Mesothelial cell of epicardium (in vitro differentiated cells): Measurements from ENCODE around the gene WDR72. TPM values are rescaled to one million over a fixed set of nuclear protein-coding genes. Genes with fewer than 3 reads are reported as not detected.
A peak's percentile ranks its signal among the peaks of the same experiment; 100 is the strongest.

Experiments
- DNase-seq, 2 experiments: peaks; one replicate each; pipeline ENCODE4 v3.0.0; 2021; ENCODE audit warnings: low spot score in 2 of 2; ENCODE audit not compliant: unreplicated experiment in 2 of 2
- H3K27ac Mint-ChIP-seq: 2 replicates; pipeline ENCODE4 v1.8.0; 2021; ENCODE audit warnings: mixed read lengths
- H3K27me3 Mint-ChIP-seq: 2 replicates; pipeline ENCODE4 v1.8.0; 2021; ENCODE audit warnings: low read depth, mixed read lengths
- H3K36me3 Mint-ChIP-seq: 2 replicates; pipeline ENCODE4 v1.8.0; 2021; ENCODE audit warnings: mixed read lengths
- H3K4me1 Mint-ChIP-seq: 2 replicates; pipeline ENCODE4 v1.8.0; 2021; ENCODE audit warnings: mixed read lengths
- H3K4me3 Mint-ChIP-seq: 2 replicates; pipeline ENCODE4 v1.8.0; 2021; ENCODE audit warnings: mild to moderate bottlenecking, moderate library complexity, mixed read lengths
- H3K9me3 Mint-ChIP-seq: 2 replicates; pipeline ENCODE4 v1.8.0; 2021; ENCODE audit warnings: mixed read lengths
- CTCF ChIP-seq: fragments of 200-600 bp; sonication (generic); IDR thresholded peaks from one replicate; pipeline ENCODE4 v1.5.0; 2021; ENCODE audit warnings: antibody characterized with exemption; ENCODE audit not compliant: unreplicated experiment
- total RNA-seq: library from RNA; stranded (reverse); gene quantifications from 3 replicates; pipeline ENCODE4 v1.2.1, GENCODE V29; 2021

Gene WDR72
- total RNA-seq, 1 donor from 2014 or later = 0.25 TPM

GRCh38 chr15:53589520-53590057 lies 169.9 kb downstream of the WDR72 start:
- H3K4me3 Mint-ChIP-seq = no peak overlapping the region
- no peaks in the 10 kb centered on the region for H3K9me3 Mint-ChIP-seq
- peaks cover 19% of the 10 kb centered on the region for H3K27me3 Mint-ChIP-seq
- no peak overlapping the region for H3K27ac Mint-ChIP-seq
- no peak for DNase-seq
- no peaks in the 10 kb centered on the region for H3K36me3 Mint-ChIP-seq
- H3K4me1 Mint-ChIP-seq = no peaks in the 10 kb centered on the region
- TF ChIP-seq CTCF = no peak

GRCh38 chr15:53588773-53589172 lies 170.7 kb downstream of the WDR72 start:
- no peaks in the 10 kb centered on the region for H3K36me3 Mint-ChIP-seq
- no peaks in the 10 kb centered on the region for H3K9me3 Mint-ChIP-seq
- H3K4me1 Mint-ChIP-seq = no peaks in the 10 kb centered on the region
- peaks cover 22% of the 10 kb centered on the region for H3K27me3 Mint-ChIP-seq
- no peak for TF ChIP-seq CTCF
- H3K4me3 Mint-ChIP-seq = no peak overlapping the region
- H3K27ac Mint-ChIP-seq = no peak overlapping the region
- no peak for DNase-seq

- H3K4me1 Mint-ChIP-seq = no peaks in the 10 kb centered on the region
- DNase-seq = peak in 1 of 2 experiments; percentile 43
- no peak overlapping the region for H3K27ac Mint-ChIP-seq
- no peaks in the 10 kb centered on the region for H3K36me3 Mint-ChIP-seq
- no peaks in the 10 kb centered on the region for H3K9me3 Mint-ChIP-seq
- TF ChIP-seq CTCF = peak; percentile 43
- no peak overlapping the region for H3K4me3 Mint-ChIP-seq
- H3K27me3 Mint-ChIP-seq = peaks cover 22% of the 10 kb centered on the region
Observed at GRCh38 chr15:53586799-53587198, 172.7 kb downstream of the WDR72 start.

- no peaks in the 10 kb centered on the region for H3K9me3 Mint-ChIP-seq
- DNase-seq = no peak
- H3K27me3 Mint-ChIP-seq = peaks cover 21% of the 10 kb centered on the region
- H3K4me3 Mint-ChIP-seq = no peak overlapping the region
- no peaks in the 10 kb centered on the region for H3K4me1 Mint-ChIP-seq
- H3K36me3 Mint-ChIP-seq = no peaks in the 10 kb centered on the region
- no peak overlapping the region for H3K27ac Mint-ChIP-seq
- no peak for TF ChIP-seq CTCF
Observed at GRCh38 chr15:53581513-53581912, 177.9 kb downstream of the WDR72 start.

- no peaks in the 10 kb centered on the region for H3K4me1 Mint-ChIP-seq
- H3K9me3 Mint-ChIP-seq = no peaks in the 10 kb centered on the region
- H3K36me3 Mint-ChIP-seq = no peaks in the 10 kb centered on the region
- peaks cover 20% of the 10 kb centered on the region for H3K27me3 Mint-ChIP-seq
- no peak overlapping the region for H3K27ac Mint-ChIP-seq
- no peak for TF ChIP-seq CTCF
- DNase-seq = no peak
- H3K4me3 Mint-ChIP-seq = no peak overlapping the region
Observed at GRCh38 chr15:53580366-53580765, 179.1 kb downstream of the WDR72 start.

- Mint-ChIP-seq H3K36me3 (no peaks in the 10 kb centered on the region), H3K27me3 (peaks cover 19% of the 10 kb centered on the region), H3K27ac (no peak overlapping the region), H3K4me3 (no peak overlapping the region), H3K4me1 (no peaks in the 10 kb centered on the region), H3K9me3 (no peaks in the 10 kb centered on the region)
- no peak for TF ChIP-seq CTCF
- no peak for DNase-seq
Observed at GRCh38 chr15:53576841-53577240, 182.6 kb downstream of the WDR72 start.
